Endothelial cell of umbilical vein (primary cell): ENCODE data around the gene INPP5A. TPM values are rescaled to one million over a fixed set of nuclear protein-coding genes. Genes with fewer than 3 reads are reported as not detected.

Experiments used
- BruUV-seq: library from RNA; stranded (reverse); fragments of 400-500 nt; replicated peaks from 2 replicates; lab custom pipeline; 2021; lab: Mats Ljungman, UMichigan
- CTCF ChIA-PET: fragments of 300-600, 350-600 bp; sonication (Branson Sonifier 250); formaldehyde crosslinking; loops from one replicate; lab custom pipeline; 2021; ENCODE audit warnings: antibody characterized with exemption, inconsistent platforms; lab: Charles Lee
- POLR2A ChIA-PET: fragments of 300-600, 350-600 bp; sonication (Branson Sonifier 250); formaldehyde crosslinking; loops from one replicate; lab custom pipeline; 2021; ENCODE audit warnings: antibody characterized with exemption, inconsistent platforms; lab: Charles Lee
- DNase-seq: peaks from one replicate; pipeline ENCODE4 v3.0.0-alpha.2; 2011; ENCODE audit warnings: low read depth, low spot score
- FAIRE-seq: peaks from 2 replicates; lab custom pipeline; 2011; peaks lifted over from hg19 to GRCh38; lab: Jason Lieb, UNC
- H2AFZ ChIP-seq: 2 replicates; pipeline ENCODE4 v1.6.0; 2012; ENCODE audit warnings: low read depth, low read length, control low read depth, inconsistent platforms
- H3K27ac ChIP-seq: 2 replicates; pipeline ENCODE4 v1.5.1; 2011; ENCODE audit warnings: low read depth, mild to moderate bottlenecking, control low read depth, low read length, moderate library complexity; ENCODE audit not compliant: insufficient read depth
- H3K27me3 ChIP-seq, 2 experiments: 2 replicates each; pipeline versions ENCODE4 v1.6.0 to v1.6.1; 2011; ENCODE audit warnings: low read length in 2 of 2, mixed read lengths in 1 of 2; ENCODE audit not compliant: control insufficient read depth in 2 of 2, insufficient read depth in 2 of 2
- H3K36me3 ChIP-seq, 2 experiments: 2 replicates in 1 of 2; 3 replicates in 1 of 2; pipeline ENCODE4 v1.5.1; 2011; ENCODE audit warnings: low read length in 2 of 2, mild to moderate bottlenecking in 1 of 2, moderate library complexity in 1 of 2; ENCODE audit not compliant: control insufficient read depth in 2 of 2, insufficient read depth in 2 of 2; ENCODE audit errors: extremely low read depth in 1 of 2
- H3K4me1 ChIP-seq: 3 replicates; pipeline ENCODE4 v1.5.1; 2011; ENCODE audit warnings: mild to moderate bottlenecking, low read length; ENCODE audit not compliant: control insufficient read depth, insufficient read depth; ENCODE audit errors: extremely low read depth
- H3K4me2 ChIP-seq: 2 replicates; pipeline ENCODE4 v1.6.1; 2011; ENCODE audit warnings: low read length, control low read depth, mixed read lengths; ENCODE audit not compliant: insufficient read depth
- H3K4me3 ChIP-seq, 3 experiments: fragments of 200-600 bp in 1 of 3; sonication (generic), shearing (Covaris generic) in 1 of 3; replicated peaks in 1 of 3; 2 replicates each; pipeline ENCODE4 v1.5.1; 2011 to 2016; ENCODE audit warnings: control low read depth in 3 of 3, low read length in 3 of 3, mild to moderate bottlenecking in 2 of 3, inconsistent platforms in 1 of 3, low read depth in 1 of 3, moderate library complexity in 1 of 3; ENCODE audit not compliant: insufficient read depth in 1 of 3
- H3K79me2 ChIP-seq: 2 replicates; pipeline ENCODE4 v1.6.0; 2012; ENCODE audit warnings: low read length, inconsistent platforms; ENCODE audit not compliant: control insufficient read depth, insufficient read depth
- H3K9ac ChIP-seq: replicated peaks from 2 replicates; pipeline ENCODE3; 2011; ENCODE audit warnings: low read length, control low read depth; ENCODE audit not compliant: insufficient read depth; ENCODE audit errors: extremely low read depth
- H3K9me1 ChIP-seq: replicated peaks from 3 replicates; pipeline ENCODE4 v1.6.0; 2011; ENCODE audit warnings: mild to moderate bottlenecking, low read length; ENCODE audit not compliant: control insufficient read depth, insufficient read depth; ENCODE audit errors: extremely low read depth
- H3K9me3 ChIP-seq: replicated peaks from 2 replicates; pipeline ENCODE4 v1.5.1; 2012; ENCODE audit warnings: low read length, inconsistent platforms; ENCODE audit not compliant: control insufficient read depth, insufficient read depth
- H4K20me1 ChIP-seq: replicated peaks from 2 replicates; pipeline ENCODE3; 2011; ENCODE audit warnings: mild to moderate bottlenecking, low read length; ENCODE audit not compliant: control insufficient read depth, insufficient read depth; ENCODE audit errors: extremely low read depth
- EZH2 ChIP-seq: IDR thresholded peaks from 2 replicates; pipeline ENCODE4 v1.6.1; 2012; ENCODE audit warnings: borderline replicate concordance, low read depth, mild to moderate bottlenecking, moderate library complexity, low read length, inconsistent platforms; ENCODE audit not compliant: severe bottlenecking
- FOS ChIP-seq: IDR thresholded peaks from 2 replicates; pipeline ENCODE4 v1.6.1; 2011; ENCODE audit warnings: mild to moderate bottlenecking, low read length, moderate library complexity, borderline replicate concordance; ENCODE audit not compliant: insufficient read depth
- GATA2 ChIP-seq: IDR thresholded peaks from 2 replicates; pipeline ENCODE4 v1.7.0; 2011; ENCODE audit warnings: low read depth, mild to moderate bottlenecking, moderate library complexity, mixed read lengths, low read length; ENCODE audit not compliant: insufficient read length, insufficient read depth
- JUN ChIP-seq: IDR thresholded peaks from 2 replicates; pipeline ENCODE4 v1.6.1; 2011; ENCODE audit warnings: borderline replicate concordance, low read depth; ENCODE audit not compliant: insufficient read length, insufficient read depth
- MAX ChIP-seq: IDR thresholded peaks from 2 replicates; pipeline ENCODE4 v1.6.1; 2011; ENCODE audit not compliant: insufficient read depth, insufficient read length
- MYC ChIP-seq: IDR thresholded peaks from one replicate; pipeline ENCODE4 v1.6.1; 2011; ENCODE audit warnings: mild to moderate bottlenecking, low read depth, low read length
- POLR2A ChIP-seq: IDR thresholded peaks from 2 replicates; pipeline ENCODE4 v1.6.1; 2012; ENCODE audit warnings: low read depth, mild to moderate bottlenecking, control low read depth, low read length
- POLR2AphosphoS5 ChIP-seq: IDR thresholded peaks from 2 replicates; pipeline ENCODE4 v1.6.1; 2012; ENCODE audit warnings: low read depth, mild to moderate bottlenecking, control low read depth, low read length, moderate library complexity; ENCODE audit not compliant: insufficient read depth
- dilution Hi-C: fragments of 300-500 bp; cut with MboI; formaldehyde crosslinking; loops from one replicate; pipeline ENCODE4 v1.15.0; 2019; ENCODE audit warnings: low sequenced_read_pairs; ENCODE audit not compliant: extremely low pct_ligation_motif_present
- intact Hi-C: fragments of 100-400 bp; cut with micrococcal nuclease; formaldehyde crosslinking; loops from one replicate; pipeline ENCODE4 v1.10.0; 2022
- polyA plus RNA-seq, 4 experiments: library from polyadenylated mRNA; depleted of rRNA in 3 of 4; stranded (reverse) in 3 of 4; unstranded in 1 of 4; fragments of >200 nt; gene quantifications; 2 replicates each; pipeline versions ENCODE4 v1.2.1 to v1.2.3, GENCODE V29; 2011 to 2012; ENCODE audit warnings: missing spikeins in 1 of 4
- total RNA-seq: library from RNA; stranded (reverse); gene quantifications from 2 replicates; pipeline ENCODE4 v1.2.3, GENCODE V29; 2021
- TF ChIP-seq, protein P1 (sequence below), 2 donors: IDR thresholded peaks; 1 replicate in 1 of 2; 2 replicates in 1 of 2; pipeline ENCODE4 v1.5.1; 2011; ENCODE audit warnings: low read length in 2 of 2, mild to moderate bottlenecking in 2 of 2, moderate library complexity in 2 of 2, control low read depth in 1 of 2, inconsistent platforms in 1 of 2, low read depth in 1 of 2; ENCODE audit not compliant: insufficient read depth in 1 of 2; ENCODE audit errors: extremely low read depth in 1 of 2

The INPP5A gene
- total and polyA plus RNA-seq, 2 donors (not counting 3 experiments of a cell fraction or from before 2014, with no cell fraction given) = 22.9 to 33.2 TPM

- no peak overlapping the region for H3K9ac ChIP-seq
- peaks cover 32% of the 10 kb centered on the region for H3K4me1 ChIP-seq
- no peaks in the 10 kb centered on the region for H4K20me1 ChIP-seq
- H3K79me2 ChIP-seq = peaks cover 35% of the 10 kb centered on the region
- POLR2A ChIA-PET = no interaction called here
- no TSS peak for BruUV-seq
- TF ChIP-seq, protein P1, sequence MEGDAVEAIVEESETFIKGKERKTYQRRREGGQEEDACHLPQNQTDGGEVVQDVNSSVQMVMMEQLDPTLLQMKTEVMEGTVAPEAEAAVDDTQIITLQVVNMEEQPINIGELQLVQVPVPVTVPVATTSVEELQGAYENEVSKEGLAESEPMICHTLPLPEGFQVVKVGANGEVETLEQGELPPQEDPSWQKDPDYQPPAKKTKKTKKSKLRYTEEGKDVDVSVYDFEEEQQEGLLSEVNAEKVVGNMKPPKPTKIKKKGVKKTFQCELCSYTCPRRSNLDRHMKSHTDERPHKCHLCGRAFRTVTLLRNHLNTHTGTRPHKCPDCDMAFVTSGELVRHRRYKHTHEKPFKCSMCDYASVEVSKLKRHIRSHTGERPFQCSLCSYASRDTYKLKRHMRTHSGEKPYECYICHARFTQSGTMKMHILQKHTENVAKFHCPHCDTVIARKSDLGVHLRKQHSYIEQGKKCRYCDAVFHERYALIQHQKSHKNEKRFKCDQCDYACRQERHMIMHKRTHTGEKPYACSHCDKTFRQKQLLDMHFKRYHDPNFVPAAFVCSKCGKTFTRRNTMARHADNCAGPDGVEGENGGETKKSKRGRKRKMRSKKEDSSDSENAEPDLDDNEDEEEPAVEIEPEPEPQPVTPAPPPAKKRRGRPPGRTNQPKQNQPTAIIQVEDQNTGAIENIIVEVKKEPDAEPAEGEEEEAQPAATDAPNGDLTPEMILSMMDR (IDR thresholded peaks at IDR 0.05; ENCODE audit: extremely low read depth in 1 of 2, insufficient read depth in 1 of 2, low read depth in 1 of 2, low read length in 2 of 2) = no peak
- no peak for TF ChIP-seq MAX
- no peak for TF ChIP-seq JUN
- no peak for TF ChIP-seq GATA2
- dilution Hi-C loops = no loop called here
- FAIRE-seq (no peak), DNase-seq (no peak)
- no peaks in the 10 kb centered on the region for H3K36me3 ChIP-seq
- H3K9me1 ChIP-seq = no peaks in the 10 kb centered on the region
- H3K4me3 ChIP-seq = no peak overlapping the region
- no peaks in the 10 kb centered on the region for H3K9me3 ChIP-seq
- no peaks in the 10 kb centered on the region for H3K27me3 ChIP-seq
- no peak overlapping the region for H3K27ac ChIP-seq
- H2AFZ ChIP-seq = no peak overlapping the region
- intact Hi-C loops = no loop called here
- no peak overlapping the region for H3K4me2 ChIP-seq
- CTCF ChIA-PET = interaction anchor here (0.6 to 1.3 kb wide), 4 partner anchors 13 to 716 kb away, joined by 3 to 4 read pairs (median 3); no protein-coding TSS in a partner anchor
Measured at GRCh38 chr10:132541129-132541528, 3.5 kb downstream of the INPP5A start.

GRCh38 chr10:132541601-132542011, 4.0 kb downstream of the INPP5A start:
- H3K79me2 ChIP-seq = peaks cover 35% of the 10 kb centered on the region
- no peak for DNase-seq
- POLR2A ChIA-PET = no interaction called here
- H3K27ac ChIP-seq = no peak overlapping the region
- no TSS peak for BruUV-seq
- no peaks in the 10 kb centered on the region for H3K9me3 ChIP-seq
- CTCF ChIA-PET = no interaction called here
- no peak overlapping the region for H3K9ac ChIP-seq
- no peak overlapping the region for H2AFZ ChIP-seq
- H3K27me3 ChIP-seq = no peaks in the 10 kb centered on the region
- H3K36me3 ChIP-seq = no peaks in the 10 kb centered on the region
- dilution Hi-C loops (no loop called here), intact Hi-C loops (no loop called here)
- peaks cover 28% of the 10 kb centered on the region for H3K4me1 ChIP-seq
- FAIRE-seq = no peak
- no peaks in the 10 kb centered on the region for H3K9me1 ChIP-seq
- no peak overlapping the region for H3K4me2 ChIP-seq
- TF ChIP-seq FOS (no peak), POLR2A (no peak), MYC (no peak), POLR2AphosphoS5 (no peak), EZH2 (no peak), JUN (no peak)
- no peak overlapping the region for H3K4me3 ChIP-seq
- H4K20me1 ChIP-seq = no peaks in the 10 kb centered on the region
